ENCODE results near the gene SPAG6.

Gene SPAG6

DNA sequence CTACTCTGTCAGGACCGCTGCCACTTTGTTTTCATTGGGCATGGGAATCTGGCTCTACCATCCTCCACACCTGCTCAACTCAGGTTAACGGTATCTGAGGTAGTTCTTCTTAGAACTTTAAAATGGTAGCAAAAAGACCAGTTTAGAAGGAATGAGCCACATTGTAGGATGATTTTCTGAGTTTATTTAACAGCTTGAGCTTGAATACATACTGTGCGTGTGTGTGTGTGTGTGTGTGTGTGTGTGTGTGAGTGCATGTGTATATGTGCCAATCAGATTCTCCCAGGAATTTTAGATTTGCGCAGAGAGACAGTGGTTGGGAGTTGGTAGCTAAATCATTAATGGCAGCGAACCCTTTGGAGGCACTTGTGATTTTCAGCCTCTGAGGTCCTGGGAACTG lies 81.4 kb downstream of the SPAG6 start:
- in situ Hi-C loops (cut with MboI; ENCODE audit: low pct_unique_long_range_greater_than_20kb, low sequenced_read_pairs, unreplicated experiment), result no loop called here
- TF ChIP-seq, protein P1, sequence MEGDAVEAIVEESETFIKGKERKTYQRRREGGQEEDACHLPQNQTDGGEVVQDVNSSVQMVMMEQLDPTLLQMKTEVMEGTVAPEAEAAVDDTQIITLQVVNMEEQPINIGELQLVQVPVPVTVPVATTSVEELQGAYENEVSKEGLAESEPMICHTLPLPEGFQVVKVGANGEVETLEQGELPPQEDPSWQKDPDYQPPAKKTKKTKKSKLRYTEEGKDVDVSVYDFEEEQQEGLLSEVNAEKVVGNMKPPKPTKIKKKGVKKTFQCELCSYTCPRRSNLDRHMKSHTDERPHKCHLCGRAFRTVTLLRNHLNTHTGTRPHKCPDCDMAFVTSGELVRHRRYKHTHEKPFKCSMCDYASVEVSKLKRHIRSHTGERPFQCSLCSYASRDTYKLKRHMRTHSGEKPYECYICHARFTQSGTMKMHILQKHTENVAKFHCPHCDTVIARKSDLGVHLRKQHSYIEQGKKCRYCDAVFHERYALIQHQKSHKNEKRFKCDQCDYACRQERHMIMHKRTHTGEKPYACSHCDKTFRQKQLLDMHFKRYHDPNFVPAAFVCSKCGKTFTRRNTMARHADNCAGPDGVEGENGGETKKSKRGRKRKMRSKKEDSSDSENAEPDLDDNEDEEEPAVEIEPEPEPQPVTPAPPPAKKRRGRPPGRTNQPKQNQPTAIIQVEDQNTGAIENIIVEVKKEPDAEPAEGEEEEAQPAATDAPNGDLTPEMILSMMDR (IDR thresholded peaks at IDR 0.05; ENCODE audit: extremely low read depth, insufficient read depth, missing control alignments), result no peak
- no peak for DNase-seq (ENCODE audit: low spot score)

DNA sequence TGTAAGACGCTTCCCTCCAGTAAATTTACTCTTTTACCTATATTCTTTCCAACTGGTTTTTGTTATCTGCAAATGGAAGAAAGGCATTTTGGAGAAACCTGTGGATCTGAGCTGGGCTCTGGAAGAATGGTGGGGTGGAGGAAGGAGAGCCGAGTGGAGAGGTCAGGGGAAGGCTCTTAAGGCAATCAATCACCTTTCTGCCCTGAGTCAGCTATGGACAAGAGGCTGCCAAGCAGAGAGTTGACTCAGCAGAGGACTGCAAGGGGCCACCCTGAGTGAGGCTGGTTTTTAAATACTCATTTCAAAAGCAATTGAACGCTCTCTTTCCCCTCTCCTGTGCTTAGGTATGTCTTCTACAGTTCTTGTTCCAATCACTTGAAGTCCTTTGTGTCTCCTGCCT lies 81.8 kb downstream of the SPAG6 start:
- TF ChIP-seq, protein P1 (IDR thresholded peaks at IDR 0.05; ENCODE audit: extremely low read depth, insufficient read depth, missing control alignments), result no peak
- DNase-seq (ENCODE audit: low spot score), result no peak
- in situ Hi-C loops (cut with MboI; ENCODE audit: low pct_unique_long_range_greater_than_20kb, low sequenced_read_pairs, unreplicated experiment), result no loop called here

DNA sequence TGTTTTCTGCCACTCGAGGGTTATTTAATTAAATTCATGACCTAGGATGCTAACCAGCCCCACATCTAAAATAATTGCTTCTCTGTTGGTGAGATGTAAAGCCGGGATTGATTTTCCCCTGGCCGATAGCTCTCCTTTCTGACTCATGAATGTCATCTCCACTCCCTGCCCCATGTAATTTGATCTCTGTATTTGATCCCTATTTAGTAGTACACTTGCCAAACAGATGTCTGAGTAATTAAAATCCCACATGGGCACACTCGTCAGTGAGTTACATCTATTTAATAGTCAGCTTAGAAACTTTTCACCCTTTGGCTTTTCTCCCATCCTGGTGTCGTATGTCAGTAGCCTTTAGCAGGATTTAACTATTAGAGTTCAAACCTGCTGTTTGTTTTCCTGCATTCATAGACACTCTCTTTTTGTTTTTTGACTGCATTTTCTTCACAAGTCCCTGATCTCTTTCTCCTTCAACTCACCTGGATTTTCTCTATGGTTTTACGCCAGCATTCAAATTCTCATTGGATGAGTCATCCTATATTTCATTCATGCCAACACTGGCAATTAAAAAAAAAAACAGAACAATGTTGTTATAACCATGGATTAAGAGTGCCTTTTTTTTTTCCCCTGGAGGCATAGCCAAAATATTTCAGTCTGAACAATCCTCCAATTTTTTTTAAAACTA lies 82.7 kb downstream of the SPAG6 start:
- DNase-seq (ENCODE audit: low spot score), result no peak
- TF ChIP-seq, protein P1 (IDR thresholded peaks at IDR 0.05; ENCODE audit: extremely low read depth, insufficient read depth, missing control alignments), result no peak
- in situ Hi-C loops (cut with MboI; ENCODE audit: low pct_unique_long_range_greater_than_20kb, low sequenced_read_pairs, unreplicated experiment), result no loop called here

DNA sequence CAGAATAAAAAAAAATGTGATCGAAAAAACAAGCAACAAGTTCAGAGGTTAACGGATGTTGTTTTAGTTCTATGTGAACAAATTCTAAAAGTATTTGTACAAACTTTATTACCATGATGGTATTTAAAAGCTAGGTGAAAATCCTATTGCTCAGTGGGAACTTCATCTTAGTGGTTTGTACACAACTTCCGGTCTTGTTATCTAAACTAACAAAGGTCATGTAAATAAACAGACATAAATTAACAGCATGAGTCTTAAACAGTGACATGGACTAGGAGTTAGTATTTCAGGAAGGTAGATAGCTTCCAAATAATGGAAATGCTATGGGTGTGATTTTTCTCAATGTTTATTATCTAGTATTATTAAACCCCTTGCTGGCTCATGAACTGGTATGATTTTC lies 83.8 kb downstream of the SPAG6 start:
- DNase-seq (ENCODE audit: low spot score), result no peak
- TF ChIP-seq, protein P1 (IDR thresholded peaks at IDR 0.05; ENCODE audit: extremely low read depth, insufficient read depth, missing control alignments), result no peak
- in situ Hi-C loops (cut with MboI; ENCODE audit: low pct_unique_long_range_greater_than_20kb, low sequenced_read_pairs, unreplicated experiment), result no loop called here

DNA sequence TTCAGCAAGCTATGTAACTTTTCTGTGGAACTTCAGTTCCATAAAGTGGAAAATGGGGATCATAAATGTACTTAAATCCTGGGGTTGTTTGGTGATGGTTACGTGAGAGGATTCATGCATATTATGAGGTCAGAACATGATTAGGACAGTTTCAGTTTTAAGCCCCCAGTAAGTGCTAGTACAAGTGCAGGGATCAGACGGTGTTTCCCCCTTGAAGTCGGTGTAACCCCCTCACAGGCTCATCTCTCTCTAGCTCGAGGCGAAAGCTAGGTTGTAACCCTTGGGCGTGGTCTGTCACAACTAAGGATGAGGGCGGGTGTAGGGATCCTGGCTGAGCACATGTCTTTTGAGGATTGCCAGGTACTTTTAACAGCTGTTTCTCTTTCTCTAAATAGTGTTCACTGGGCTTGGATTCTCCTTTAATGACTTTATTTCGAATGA lies 84.7 kb downstream of the SPAG6 start:
- in situ Hi-C loops (cut with MboI; ENCODE audit: low pct_unique_long_range_greater_than_20kb, low sequenced_read_pairs, unreplicated experiment), result no loop called here
- TF ChIP-seq, protein P1 (IDR thresholded peaks at IDR 0.05; ENCODE audit: extremely low read depth, insufficient read depth, missing control alignments), result no peak
- DNase-seq (ENCODE audit: low spot score), result no peak

DNA sequence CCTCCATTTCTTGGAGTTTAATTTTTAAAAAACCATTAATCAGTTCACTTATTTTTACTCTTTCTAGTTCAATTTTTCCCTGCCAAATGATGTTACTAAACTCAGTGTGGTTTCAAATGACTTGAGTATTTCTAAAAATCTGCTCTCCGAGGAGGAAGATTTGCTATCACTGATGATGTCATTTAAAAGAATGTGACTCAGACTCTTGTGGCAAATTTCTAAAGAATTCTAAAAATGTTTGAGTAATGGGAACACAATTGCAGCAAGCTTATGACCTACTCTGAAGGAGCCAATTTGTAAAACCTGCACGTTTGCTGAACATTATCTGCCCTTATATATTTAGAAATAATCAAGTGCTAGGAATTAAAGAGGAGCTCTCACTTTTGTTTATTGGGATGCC lies 88.6 kb downstream of the SPAG6 start:
- in situ Hi-C loops (cut with MboI; ENCODE audit: low pct_unique_long_range_greater_than_20kb, low sequenced_read_pairs, unreplicated experiment), result no loop called here
- TF ChIP-seq, protein P1 (IDR thresholded peaks at IDR 0.05; ENCODE audit: extremely low read depth, insufficient read depth, missing control alignments), result no peak
- no peak for DNase-seq (ENCODE audit: low spot score)

All from GM13977 (cell line).